GM23338 (cell line): ENCODE results near the gene ITPR2. TPM values are rescaled to one million over a fixed set of nuclear protein-coding genes. Genes with fewer than 3 reads are reported as not detected.

Experiments used
- ATAC-seq: fragments of 200-7000 bp; cut with Tn5 transposase; 3 replicates; pipeline ENCODE4 v1.9.1; 2020
- DNase-seq: peaks from one replicate; pipeline ENCODE4 v3.0.0-alpha.2; 2015; ENCODE audit warnings: low spot score
- H2AFZ ChIP-seq: fragments of 200-600 bp; sonication (generic); 2 replicates; pipeline ENCODE4 v1.8.0; 2016; ENCODE audit warnings: antibody characterized with exemption, mild to moderate bottlenecking, moderate library complexity
- H3F3A ChIP-seq: fragments of 200-600 bp; sonication (generic); replicated peaks from 2 replicates; pipeline ENCODE4 v1.8.0; 2017; ENCODE audit warnings: antibody characterized with exemption, mixed run types, low read depth
- H3K27ac ChIP-seq: fragments of 200-600 bp; sonication (generic); 2 replicates; pipeline ENCODE4 v1.6.1; 2016; ENCODE audit warnings: low read depth
- H3K27me3 ChIP-seq: fragments of 200-600 bp; sonication (generic); 2 replicates; pipeline ENCODE4 v1.8.0; 2016; ENCODE audit warnings: mild to moderate bottlenecking, mixed run types, moderate library complexity; ENCODE audit not compliant: insufficient read depth
- H3K36me3 ChIP-seq: fragments of 200-600 bp; sonication (generic); 2 replicates; pipeline ENCODE4 v1.8.0; 2016; ENCODE audit warnings: mild to moderate bottlenecking; ENCODE audit not compliant: insufficient read depth
- H3K4me1 ChIP-seq: fragments of 200-600 bp; sonication (generic); 2 replicates; pipeline ENCODE4 v1.8.0; 2016; ENCODE audit warnings: mild to moderate bottlenecking, moderate library complexity; ENCODE audit not compliant: insufficient read depth
- H3K4me2 ChIP-seq: fragments of 200-600 bp; sonication (generic); 2 replicates; pipeline ENCODE4 v1.7.1; 2017; ENCODE audit warnings: mixed run types
- H3K4me3 ChIP-seq: fragments of 200-600 bp; sonication (generic); 2 replicates; pipeline ENCODE4 v1.6.1; 2016; ENCODE audit warnings: mixed run types
- H3K79me2 ChIP-seq: fragments of 200-600 bp; sonication (generic); replicated peaks from 2 replicates; pipeline ENCODE4 v1.8.0; 2017; ENCODE audit warnings: mild to moderate bottlenecking; ENCODE audit not compliant: insufficient read depth
- H3K9me2 ChIP-seq: fragments of 200-600 bp; sonication (generic); 2 replicates; pipeline ENCODE4 v1.8.0; 2017; ENCODE audit not compliant: insufficient read depth
- H4K20me1 ChIP-seq: fragments of 200-600 bp; sonication (generic); replicated peaks from 2 replicates; pipeline ENCODE4 v1.8.0; 2017; ENCODE audit warnings: mild to moderate bottlenecking; ENCODE audit not compliant: insufficient read depth
- H3K27ac Mint-ChIP-seq: 2 replicates; pipeline ENCODE4 v1.8.0; 2020; ENCODE audit warnings: inconsistent platforms, mild to moderate bottlenecking, moderate library complexity, mixed read lengths
- H3K27me3 Mint-ChIP-seq: 3 replicates; pipeline ENCODE4 v1.8.0; 2022; ENCODE audit warnings: low read depth, mild to moderate bottlenecking, moderate library complexity, mixed read lengths, inconsistent platforms; ENCODE audit not compliant: insufficient read depth, poor library complexity
- H3K36me3 Mint-ChIP-seq: 3 replicates; pipeline ENCODE4 v1.8.0; 2021; ENCODE audit warnings: low read depth, mild to moderate bottlenecking, inconsistent platforms, moderate library complexity, mixed read lengths
- H3K4me1 Mint-ChIP-seq: 3 replicates; pipeline ENCODE4 v1.8.0; 2020; ENCODE audit warnings: mild to moderate bottlenecking, inconsistent platforms, mixed read lengths
- H3K4me3 Mint-ChIP-seq: 3 replicates; pipeline ENCODE4 v1.8.0; 2021; ENCODE audit warnings: moderate library complexity, mild to moderate bottlenecking, inconsistent platforms, mixed read lengths
- H3K9me3 Mint-ChIP-seq: 3 replicates; pipeline ENCODE4 v1.8.0; 2020; ENCODE audit warnings: moderate library complexity, mild to moderate bottlenecking, inconsistent platforms, mixed read lengths
- CREB1 ChIP-seq: fragments of 250-450 bp; sonication (Bioruptor Pico); IDR thresholded peaks from 2 replicates; pipeline ENCODE4 v1.5.0; 2020; ENCODE audit warnings: low read depth, mild to moderate bottlenecking, moderate library complexity
- JUNB ChIP-seq: IDR thresholded peaks from one replicate; pipeline ENCODE4 v1.6.1; 2016; ENCODE audit warnings: antibody characterized with exemption; ENCODE audit not compliant: unreplicated experiment
- NANOG ChIP-seq: IDR thresholded peaks from 2 replicates; pipeline ENCODE4 v1.6.1; 2016; ENCODE audit warnings: antibody characterized with exemption, borderline replicate concordance
- STAT1 ChIP-seq: IDR thresholded peaks from one replicate; pipeline ENCODE4 v1.6.1; 2016; ENCODE audit warnings: antibody characterized with exemption; ENCODE audit not compliant: unreplicated experiment
- ZNF114 ChIP-seq: fragments of 250-450 bp; sonication (Bioruptor Pico); IDR thresholded peaks from 2 replicates; pipeline ENCODE4 v1.5.0; 2020; ENCODE audit warnings: mild to moderate bottlenecking, moderate library complexity
- polyA plus RNA-seq: library from polyadenylated mRNA; unstranded; fragments of >200 nt; fragmentation: Nextera tagmentation; extraction: Ambion mirVana; gene quantifications from 2 replicates; pipeline ENCODE4 v1.2.1, GENCODE V29; 2016
- total RNA-seq: library from RNA; depleted of rRNA; stranded (reverse); fragments of >200 nt; shearing (Covaris generic); gene quantifications from 2 replicates; pipeline ENCODE4 v1.2.3, GENCODE V29; 2014
- TF ChIP-seq, protein P1 (sequence below): IDR thresholded peaks from 2 replicates; pipeline ENCODE4 v1.6.1; 2016; ENCODE audit warnings: antibody characterized with exemption
- TF ChIP-seq, protein P2 (sequence below), 2 experiments: fragments of 200-600 bp in 1 of 2; sonication (generic) in 1 of 2; conservative IDR thresholded peaks; 2 replicates each; pipeline versions ENCODE4 v1.5.1 to v1.6.1; 2016 to 2017; ENCODE audit warnings: antibody characterized with exemption in 2 of 2, low read depth in 2 of 2, mild to moderate bottlenecking in 2 of 2, moderate library complexity in 1 of 2
- TF ChIP-seq, protein P3 (sequence below): fragments of 250-450 bp; sonication (Bioruptor Pico); IDR thresholded peaks from 2 replicates; pipeline ENCODE4 v1.5.0; 2020; ENCODE audit warnings: mild to moderate bottlenecking, moderate library complexity
- TF ChIP-seq, protein P4 (sequence below): IDR thresholded peaks from one replicate; pipeline ENCODE4 v1.6.1; 2018; ENCODE audit warnings: antibody characterized with exemption; ENCODE audit not compliant: unreplicated experiment

The ITPR2 gene
- total and polyA plus RNA-seq, 2 experiments from 2014 or later: 44.5 to 65.2 TPM

DNA sequence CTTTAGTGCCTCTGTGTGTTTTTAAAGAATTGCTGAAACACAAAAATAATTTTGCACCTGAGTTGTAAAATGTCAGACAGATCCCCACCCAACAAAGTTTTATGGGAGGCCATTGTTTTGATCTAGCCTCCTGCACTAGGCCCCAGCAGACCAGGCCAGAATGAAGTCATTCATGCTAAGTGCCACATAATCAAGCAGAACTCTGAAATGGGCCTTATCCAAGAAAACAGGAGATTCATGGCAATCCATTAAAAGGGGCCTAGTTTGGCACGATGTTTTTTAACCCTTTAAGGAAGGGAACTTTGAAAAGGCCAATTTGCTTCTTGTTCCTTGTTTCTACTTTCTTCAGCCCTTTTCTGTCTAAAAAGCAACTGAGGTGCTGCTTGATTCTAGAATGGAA lies 260.9 kb downstream of the ITPR2 start:
- Mint-ChIP-seq H3K27ac (peak overlapping the region; percentile 25; the same call in 1 of the 2 replicates), H3K4me1 (peaks cover 12% of the 10 kb centered on the region), H3K9me3 (no peaks in the 10 kb centered on the region), H3K36me3 (peaks cover 25% of the 10 kb centered on the region), H3K27me3 (peaks cover 2% of the 10 kb centered on the region), H3K4me3 (no peak overlapping the region)
- Histone ChIP-seq H3K9me2 (no peaks in the 10 kb centered on the region), H3K79me2 (no peaks in the 10 kb centered on the region), H3K27me3 (no peaks in the 10 kb centered on the region), H3K4me3 (no peak overlapping the region), H3K27ac (0 out of 2 replicates have a peak overlapping the region, but pooled peaks have one; percentile 50), H3F3A (no peaks in the 10 kb centered on the region), H3K4me2 (no peak overlapping the region), H3K36me3 (no peaks in the 10 kb centered on the region; the same call in 1 of the 2 replicates), H2AFZ (no peak overlapping the region), H4K20me1 (no peaks in the 10 kb centered on the region), H3K4me1 (peaks cover 17% of the 10 kb centered on the region)
- TF ChIP-seq, protein P1, sequence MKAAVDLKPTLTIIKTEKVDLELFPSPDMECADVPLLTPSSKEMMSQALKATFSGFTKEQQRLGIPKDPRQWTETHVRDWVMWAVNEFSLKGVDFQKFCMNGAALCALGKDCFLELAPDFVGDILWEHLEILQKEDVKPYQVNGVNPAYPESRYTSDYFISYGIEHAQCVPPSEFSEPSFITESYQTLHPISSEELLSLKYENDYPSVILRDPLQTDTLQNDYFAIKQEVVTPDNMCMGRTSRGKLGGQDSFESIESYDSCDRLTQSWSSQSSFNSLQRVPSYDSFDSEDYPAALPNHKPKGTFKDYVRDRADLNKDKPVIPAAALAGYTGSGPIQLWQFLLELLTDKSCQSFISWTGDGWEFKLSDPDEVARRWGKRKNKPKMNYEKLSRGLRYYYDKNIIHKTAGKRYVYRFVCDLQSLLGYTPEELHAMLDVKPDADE: no peak
- DNase-seq: no peak
- ATAC-seq: no peak

DNA sequence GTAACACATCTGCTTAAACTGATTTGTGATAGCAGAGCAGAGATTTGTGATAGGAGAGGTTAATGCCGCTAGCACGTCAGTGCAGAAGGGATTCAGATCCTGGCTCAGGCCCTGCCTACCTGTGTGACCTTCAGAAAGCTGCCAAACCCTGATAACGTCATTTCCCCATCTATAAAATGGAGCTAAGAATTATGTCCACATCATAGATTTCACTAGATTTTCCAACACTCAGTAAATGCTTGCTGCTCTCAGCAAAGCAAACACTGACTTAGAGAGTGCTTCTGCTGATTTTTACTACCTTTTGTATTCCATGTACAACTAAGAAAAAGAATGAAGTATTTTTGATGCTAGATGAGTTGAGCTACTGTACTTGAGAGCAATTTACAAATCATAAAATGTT lies 261.4 kb downstream of the ITPR2 start:
- Histone ChIP-seq H3K9me2 (no peaks in the 10 kb centered on the region), H3F3A (no peaks in the 10 kb centered on the region), H3K36me3 (no peaks in the 10 kb centered on the region), H3K27me3 (no peaks in the 10 kb centered on the region), H2AFZ (no peak overlapping the region), H3K4me1 (peaks cover 17% of the 10 kb centered on the region), H3K27ac (no peak overlapping the region), H4K20me1 (no peaks in the 10 kb centered on the region), H3K4me2 (no peak overlapping the region), H3K4me3 (no peak overlapping the region), H3K79me2 (no peaks in the 10 kb centered on the region)
- Mint-ChIP-seq H3K36me3 (peaks cover 20% of the 10 kb centered on the region), H3K4me1 (peaks cover 12% of the 10 kb centered on the region), H3K27ac (no peak overlapping the region; the same call in 1 of the 2 replicates), H3K4me3 (no peak overlapping the region), H3K9me3 (no peaks in the 10 kb centered on the region), H3K27me3 (peaks cover 2% of the 10 kb centered on the region)
- no peak for ATAC-seq
- no peak for DNase-seq
- TF ChIP-seq, protein P2, sequence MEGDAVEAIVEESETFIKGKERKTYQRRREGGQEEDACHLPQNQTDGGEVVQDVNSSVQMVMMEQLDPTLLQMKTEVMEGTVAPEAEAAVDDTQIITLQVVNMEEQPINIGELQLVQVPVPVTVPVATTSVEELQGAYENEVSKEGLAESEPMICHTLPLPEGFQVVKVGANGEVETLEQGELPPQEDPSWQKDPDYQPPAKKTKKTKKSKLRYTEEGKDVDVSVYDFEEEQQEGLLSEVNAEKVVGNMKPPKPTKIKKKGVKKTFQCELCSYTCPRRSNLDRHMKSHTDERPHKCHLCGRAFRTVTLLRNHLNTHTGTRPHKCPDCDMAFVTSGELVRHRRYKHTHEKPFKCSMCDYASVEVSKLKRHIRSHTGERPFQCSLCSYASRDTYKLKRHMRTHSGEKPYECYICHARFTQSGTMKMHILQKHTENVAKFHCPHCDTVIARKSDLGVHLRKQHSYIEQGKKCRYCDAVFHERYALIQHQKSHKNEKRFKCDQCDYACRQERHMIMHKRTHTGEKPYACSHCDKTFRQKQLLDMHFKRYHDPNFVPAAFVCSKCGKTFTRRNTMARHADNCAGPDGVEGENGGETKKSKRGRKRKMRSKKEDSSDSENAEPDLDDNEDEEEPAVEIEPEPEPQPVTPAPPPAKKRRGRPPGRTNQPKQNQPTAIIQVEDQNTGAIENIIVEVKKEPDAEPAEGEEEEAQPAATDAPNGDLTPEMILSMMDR (conservative IDR thresholded peaks at IDR 0.05; ENCODE audit: low read depth in 2 of 2): no peak
- TF ChIP-seq CREB1 (CRISPR knock-in tag) (no peak), NANOG (no peak), STAT1 (no peak), JUNB (no peak), ZNF114 (no peak)
- TF ChIP-seq, protein P3, sequence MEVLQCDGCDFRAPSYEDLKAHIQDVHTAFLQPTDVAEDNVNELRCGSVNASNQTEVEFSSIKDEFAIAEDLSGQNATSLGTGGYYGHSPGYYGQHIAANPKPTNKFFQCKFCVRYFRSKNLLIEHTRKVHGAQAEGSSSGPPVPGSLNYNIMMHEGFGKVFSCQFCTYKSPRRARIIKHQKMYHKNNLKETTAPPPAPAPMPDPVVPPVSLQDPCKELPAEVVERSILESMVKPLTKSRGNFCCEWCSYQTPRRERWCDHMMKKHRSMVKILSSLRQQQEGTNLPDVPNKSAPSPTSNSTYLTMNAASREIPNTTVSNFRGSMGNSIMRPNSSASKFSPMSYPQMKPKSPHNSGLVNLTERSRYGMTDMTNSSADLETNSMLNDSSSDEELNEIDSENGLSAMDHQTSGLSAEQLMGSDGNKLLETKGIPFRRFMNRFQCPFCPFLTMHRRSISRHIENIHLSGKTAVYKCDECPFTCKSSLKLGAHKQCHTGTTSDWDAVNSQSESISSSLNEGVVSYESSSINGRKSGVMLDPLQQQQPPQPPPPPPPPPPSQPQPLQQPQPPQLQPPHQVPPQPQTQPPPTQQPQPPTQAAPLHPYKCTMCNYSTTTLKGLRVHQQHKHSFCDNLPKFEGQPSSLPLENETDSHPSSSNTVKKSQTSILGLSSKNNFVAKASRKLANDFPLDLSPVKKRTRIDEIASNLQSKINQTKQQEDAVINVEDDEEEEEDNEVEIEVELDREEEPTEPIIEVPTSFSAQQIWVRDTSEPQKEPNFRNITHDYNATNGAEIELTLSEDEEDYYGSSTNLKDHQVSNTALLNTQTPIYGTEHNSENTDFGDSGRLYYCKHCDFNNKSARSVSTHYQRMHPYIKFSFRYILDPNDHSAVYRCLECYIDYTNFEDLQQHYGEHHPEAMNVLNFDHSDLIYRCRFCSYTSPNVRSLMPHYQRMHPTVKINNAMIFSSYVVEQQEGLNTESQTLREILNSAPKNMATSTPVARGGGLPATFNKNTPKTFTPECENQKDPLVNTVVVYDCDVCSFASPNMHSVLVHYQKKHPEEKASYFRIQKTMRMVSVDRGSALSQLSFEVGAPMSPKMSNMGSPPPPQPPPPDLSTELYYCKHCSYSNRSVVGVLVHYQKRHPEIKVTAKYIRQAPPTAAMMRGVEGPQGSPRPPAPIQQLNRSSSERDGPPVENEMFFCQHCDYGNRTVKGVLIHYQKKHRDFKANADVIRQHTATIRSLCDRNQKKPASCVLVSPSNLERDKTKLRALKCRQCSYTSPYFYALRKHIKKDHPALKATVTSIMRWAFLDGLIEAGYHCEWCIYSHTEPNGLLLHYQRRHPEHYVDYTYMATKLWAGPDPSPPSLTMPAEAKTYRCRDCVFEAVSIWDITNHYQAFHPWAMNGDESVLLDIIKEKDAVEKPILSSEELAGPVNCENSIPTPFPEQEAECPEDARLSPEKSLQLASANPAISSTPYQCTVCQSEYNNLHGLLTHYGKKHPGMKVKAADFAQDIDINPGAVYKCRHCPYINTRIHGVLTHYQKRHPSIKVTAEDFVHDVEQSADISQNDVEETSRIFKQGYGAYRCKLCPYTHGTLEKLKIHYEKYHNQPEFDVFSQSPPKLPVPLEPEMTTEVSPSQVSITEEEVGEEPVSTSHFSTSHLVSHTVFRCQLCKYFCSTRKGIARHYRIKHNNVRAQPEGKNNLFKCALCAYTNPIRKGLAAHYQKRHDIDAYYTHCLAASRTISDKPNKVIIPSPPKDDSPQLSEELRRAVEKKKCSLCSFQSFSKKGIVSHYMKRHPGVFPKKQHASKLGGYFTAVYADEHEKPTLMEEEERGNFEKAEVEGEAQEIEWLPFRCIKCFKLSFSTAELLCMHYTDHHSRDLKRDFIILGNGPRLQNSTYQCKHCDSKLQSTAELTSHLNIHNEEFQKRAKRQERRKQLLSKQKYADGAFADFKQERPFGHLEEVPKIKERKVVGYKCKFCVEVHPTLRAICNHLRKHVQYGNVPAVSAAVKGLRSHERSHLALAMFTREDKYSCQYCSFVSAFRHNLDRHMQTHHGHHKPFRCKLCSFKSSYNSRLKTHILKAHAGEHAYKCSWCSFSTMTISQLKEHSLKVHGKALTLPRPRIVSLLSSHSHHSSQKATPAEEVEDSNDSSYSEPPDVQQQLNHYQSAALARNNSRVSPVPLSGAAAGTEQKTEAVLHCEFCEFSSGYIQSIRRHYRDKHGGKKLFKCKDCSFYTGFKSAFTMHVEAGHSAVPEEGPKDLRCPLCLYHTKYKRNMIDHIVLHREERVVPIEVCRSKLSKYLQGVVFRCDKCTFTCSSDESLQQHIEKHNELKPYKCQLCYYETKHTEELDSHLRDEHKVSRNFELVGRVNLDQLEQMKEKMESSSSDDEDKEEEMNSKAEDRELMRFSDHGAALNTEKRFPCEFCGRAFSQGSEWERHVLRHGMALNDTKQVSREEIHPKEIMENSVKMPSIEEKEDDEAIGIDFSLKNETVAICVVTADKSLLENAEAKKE: no peak
- TF ChIP-seq, protein P4, sequence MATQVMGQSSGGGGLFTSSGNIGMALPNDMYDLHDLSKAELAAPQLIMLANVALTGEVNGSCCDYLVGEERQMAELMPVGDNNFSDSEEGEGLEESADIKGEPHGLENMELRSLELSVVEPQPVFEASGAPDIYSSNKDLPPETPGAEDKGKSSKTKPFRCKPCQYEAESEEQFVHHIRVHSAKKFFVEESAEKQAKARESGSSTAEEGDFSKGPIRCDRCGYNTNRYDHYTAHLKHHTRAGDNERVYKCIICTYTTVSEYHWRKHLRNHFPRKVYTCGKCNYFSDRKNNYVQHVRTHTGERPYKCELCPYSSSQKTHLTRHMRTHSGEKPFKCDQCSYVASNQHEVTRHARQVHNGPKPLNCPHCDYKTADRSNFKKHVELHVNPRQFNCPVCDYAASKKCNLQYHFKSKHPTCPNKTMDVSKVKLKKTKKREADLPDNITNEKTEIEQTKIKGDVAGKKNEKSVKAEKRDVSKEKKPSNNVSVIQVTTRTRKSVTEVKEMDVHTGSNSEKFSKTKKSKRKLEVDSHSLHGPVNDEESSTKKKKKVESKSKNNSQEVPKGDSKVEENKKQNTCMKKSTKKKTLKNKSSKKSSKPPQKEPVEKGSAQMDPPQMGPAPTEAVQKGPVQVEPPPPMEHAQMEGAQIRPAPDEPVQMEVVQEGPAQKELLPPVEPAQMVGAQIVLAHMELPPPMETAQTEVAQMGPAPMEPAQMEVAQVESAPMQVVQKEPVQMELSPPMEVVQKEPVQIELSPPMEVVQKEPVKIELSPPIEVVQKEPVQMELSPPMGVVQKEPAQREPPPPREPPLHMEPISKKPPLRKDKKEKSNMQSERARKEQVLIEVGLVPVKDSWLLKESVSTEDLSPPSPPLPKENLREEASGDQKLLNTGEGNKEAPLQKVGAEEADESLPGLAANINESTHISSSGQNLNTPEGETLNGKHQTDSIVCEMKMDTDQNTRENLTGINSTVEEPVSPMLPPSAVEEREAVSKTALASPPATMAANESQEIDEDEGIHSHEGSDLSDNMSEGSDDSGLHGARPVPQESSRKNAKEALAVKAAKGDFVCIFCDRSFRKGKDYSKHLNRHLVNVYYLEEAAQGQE: no peak
